ENCODE data around the gene WNT2B.

WNT2B gene

DNA sequence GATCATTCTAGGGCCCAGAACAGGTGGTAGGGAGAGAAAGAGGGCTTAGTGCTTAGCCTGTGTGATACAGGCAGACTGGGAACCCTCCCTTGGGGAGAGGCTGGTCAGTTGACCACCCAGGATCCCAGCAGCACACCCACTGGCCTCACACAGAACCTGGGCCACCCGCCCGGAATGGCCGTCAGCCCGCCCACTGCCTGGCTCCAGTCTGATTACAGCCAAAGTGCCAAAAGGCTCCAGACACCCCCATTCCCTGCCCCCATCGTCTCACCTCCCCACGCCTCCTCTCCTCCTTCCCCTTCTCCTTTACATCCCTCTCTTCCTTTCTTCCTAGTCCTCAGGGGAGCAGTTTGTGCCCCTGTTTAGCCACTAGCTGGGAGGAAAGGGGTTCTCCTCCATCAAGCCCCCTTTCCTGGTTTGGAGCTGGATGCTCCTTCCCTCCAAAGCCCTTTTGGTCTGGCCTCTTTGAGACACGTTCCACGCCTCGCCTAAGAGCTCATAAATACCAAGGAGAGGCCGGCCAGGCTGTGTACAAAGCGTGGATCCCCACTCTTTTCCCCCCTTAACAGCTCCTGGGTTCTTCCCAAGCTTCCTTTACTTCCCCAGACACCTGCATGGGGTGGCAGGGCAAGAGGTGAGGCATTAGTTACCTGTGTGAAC lies 4.6 kb upstream of the WNT2B start:
- no peak for FAIRE-seq
- no peak for DNase-seq (ENCODE audit: insufficient read length, low spot score)

DNA sequence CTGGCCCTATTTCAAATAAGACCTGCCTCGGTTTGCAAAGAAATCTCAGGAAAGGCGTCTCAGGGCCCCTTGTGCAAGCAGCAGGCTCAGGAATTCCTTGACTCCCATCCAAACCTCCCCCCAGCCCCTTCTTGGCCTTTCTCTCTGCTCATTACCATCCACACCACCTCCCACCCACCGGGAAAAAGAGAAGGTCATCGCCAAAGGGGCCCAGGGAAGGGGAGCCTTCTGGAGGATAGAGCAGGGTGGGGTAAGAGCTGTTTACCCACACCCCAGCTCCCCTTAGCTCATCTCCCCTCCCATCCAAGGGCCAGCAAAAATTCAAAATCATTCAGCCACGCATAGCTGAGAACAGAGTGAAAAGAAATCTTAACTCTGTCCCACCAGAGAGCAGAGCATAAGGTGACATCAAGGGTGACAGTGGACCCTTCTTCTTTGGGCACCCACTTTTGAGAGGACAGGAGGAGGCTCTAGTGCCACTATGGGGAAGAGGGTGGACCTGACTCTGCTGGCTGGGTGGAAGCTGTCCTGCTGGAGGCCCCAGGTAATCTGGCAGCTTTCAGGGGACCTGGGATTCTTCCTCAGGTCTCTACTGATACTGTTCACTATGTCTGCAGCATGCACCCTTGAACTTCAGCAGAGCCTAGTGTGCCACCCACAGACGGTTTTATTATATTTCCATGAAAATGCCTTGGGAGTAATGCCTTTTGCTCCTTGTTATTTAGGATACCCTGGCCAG lies 3.9 kb upstream of the WNT2B start:
- DNase-seq (ENCODE audit: insufficient read length, low spot score) (no peak), FAIRE-seq (no peak)

DNA sequence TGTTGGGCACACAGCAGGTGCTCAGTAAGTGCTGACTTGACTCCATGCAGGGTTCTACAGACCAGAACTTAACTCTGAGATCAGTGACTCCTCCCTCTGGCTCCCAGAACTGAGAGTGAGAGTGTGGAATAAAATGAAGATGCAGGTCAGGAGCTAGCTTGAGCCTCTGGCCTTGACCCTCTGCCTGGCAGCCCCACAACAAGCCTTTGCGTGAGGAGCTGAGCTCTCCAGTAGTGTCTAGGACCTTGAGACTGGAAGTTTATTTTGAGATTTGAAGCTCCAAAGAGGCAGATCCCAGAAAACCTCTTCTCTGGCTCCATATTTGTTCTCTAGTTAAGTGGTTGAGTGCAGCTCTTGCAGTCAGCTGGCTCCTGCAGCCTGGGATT lies 3.4 kb upstream of the WNT2B start:
- DNase-seq (ENCODE audit: insufficient read length, low spot score) (no peak), FAIRE-seq (no peak)

DNA sequence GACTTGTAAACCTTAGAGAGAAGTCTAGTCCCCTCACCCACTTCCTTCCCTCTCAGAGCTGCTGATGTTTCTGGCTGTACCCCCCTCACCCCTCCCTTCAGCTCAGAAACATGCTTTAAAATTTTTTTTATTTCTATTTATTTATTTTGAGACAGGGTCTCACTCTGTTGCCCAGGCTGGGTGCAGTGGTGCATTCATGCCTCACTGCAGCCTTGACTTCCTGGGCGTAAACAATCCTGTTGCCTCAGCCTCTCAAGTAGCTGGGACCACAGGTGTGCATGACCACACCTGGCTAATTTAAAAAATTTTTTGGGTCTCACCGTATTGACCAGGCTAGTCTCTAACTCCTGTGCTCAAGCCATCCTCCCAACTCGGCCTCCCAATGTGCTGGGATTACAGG lies 2.9 kb upstream of the WNT2B start:
- FAIRE-seq (no peak), DNase-seq (ENCODE audit: insufficient read length, low spot score) (no peak)

DNA sequence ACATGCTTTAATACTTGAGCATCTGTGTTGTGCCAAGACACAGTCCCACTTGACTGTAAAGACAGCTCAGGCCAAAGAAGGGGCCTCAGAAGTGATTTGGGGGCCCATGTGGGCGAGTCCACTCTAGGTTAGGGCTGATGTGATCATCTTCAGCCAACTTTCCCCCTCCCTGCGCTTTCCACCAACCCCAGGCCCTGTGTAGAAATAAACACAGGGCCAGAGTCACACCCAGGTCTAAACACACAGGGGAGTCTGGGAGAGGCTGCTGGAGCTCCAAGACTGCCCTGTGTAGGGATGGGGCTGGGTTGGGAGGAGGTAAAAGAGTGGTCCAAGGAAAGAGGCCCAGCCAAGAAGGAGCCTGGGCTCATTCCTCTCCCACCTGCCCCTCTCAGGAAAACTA lies 2.5 kb upstream of the WNT2B start:
- no peak for DNase-seq (ENCODE audit: insufficient read length, low spot score)
- no peak for FAIRE-seq

DNA sequence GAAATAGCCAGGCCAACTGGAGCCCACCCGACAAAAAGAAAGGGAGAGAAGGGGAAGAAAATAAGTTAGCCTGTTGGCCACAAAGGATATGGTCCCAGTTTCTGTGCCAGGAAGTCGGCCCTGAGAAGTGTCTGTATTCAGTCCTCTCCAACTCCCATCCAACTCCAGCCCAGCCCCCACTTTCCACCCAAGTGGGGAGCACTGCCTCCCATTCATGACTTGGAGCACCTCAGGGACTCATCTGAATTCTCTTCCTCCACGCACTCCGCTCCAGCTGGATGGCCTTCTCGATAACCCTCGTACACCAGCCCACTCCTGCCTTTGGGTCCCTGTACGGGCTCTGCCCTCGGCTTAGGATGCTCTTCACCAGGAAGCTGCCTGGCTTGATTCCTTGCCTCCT lies 2.0 kb upstream of the WNT2B start:
- DNase-seq (ENCODE audit: insufficient read length, low spot score) (no peak), FAIRE-seq (no peak)

DNA sequence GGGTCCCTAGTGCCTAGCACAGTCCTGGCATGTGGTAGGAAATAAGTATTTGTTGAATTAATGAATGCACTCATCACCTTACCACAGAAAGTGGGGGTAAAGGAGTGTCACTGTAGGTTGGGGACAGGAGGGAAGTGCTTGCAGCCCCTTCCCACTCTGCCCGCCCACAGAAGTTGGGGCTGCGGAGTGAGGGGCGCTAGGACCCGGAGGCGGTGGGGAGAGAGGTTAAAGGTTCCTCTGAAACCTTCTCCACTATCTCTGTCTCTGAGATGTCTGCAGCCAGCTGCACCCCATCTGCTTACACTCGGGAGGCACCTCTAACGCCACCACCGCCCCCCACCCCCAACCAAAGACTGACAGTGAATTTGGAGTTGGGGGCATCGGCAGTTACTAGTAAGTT lies 1.4 kb upstream of the WNT2B start:
- DNase-seq (ENCODE audit: insufficient read length, low spot score): no peak
- no peak for FAIRE-seq

DNA sequence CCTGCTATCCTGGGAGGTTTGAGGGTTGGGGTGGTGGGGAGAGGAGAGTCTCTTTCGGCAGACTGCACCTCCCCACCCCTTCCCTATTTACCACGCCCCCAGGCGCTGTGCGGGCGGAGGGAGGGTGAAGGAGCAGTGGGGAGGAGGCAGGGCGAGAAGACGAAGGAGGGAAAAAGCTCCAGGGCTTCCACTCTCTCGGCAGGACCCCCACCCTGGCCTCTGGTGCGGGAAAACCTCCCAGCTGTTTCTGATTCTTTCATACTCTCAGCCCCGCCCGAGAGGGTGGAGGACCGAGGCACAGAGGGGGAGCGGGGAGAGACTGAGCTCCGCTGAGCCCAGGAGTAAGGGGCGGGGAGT lies 866 bp upstream of the WNT2B start:
- DNase-seq (ENCODE audit: insufficient read length, low spot score): no peak
- FAIRE-seq: no peak

DNA sequence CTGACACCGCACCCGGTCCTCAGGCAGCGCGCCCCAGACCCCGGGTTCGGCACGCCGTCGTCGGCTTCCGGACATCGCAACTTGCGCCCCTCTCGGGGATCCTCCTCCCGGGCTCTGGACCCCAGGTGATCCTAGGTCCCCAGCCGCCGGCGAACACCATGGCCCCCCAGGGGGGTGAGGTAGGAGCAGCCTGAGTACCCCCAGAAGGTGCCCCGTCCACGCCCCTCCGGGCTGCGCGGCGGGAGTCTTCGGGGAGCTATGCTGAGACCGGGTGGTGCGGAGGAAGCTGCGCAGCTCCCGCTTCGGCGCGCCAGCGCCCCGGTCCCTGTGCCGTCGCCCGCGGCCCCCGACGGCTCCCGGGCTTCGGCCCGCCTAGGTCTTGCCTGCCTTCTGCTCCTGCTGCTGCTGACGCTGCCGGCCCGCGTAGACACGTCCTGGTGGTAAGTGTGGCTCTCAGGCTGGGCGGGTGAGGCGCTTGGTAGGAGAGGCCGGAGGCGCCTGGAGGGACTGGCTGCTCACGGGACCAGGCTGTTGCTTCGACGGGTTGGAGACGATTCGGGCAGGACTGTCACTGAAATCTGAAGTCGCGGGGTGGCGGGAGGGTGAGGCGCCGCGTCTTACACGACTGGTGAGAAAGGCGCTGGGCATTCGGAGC lies 367 bp downstream of the WNT2B start:
- no peak for DNase-seq (ENCODE audit: insufficient read length, low spot score)
- FAIRE-seq: no peak

DNA sequence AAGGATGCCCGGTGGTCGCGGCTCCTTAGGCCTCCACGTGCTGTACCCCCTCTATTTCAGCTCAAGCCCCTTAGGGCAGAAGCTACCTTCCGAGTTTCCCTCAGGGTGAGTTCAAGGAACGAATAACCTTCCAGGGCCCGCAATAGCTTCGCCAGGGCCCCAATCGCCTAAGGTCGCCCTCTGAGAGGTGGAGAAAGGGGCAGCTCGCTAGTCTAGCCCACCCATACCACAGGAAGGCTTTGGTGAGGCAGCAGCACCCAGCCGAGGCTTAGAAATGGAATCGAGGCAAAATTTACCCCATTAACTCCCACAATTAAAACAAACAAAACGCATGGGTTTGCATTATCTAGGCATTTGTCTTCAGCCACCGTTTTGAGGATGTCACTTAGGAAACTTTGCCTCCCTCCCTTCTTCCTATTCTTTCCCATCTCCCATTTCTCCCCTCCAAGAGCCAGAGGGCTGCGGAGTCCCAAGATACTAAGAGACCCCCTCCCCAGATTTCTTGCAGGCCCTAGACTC lies 954 bp downstream of the WNT2B start:
- DNase-seq (ENCODE audit: insufficient read length, low spot score): no peak

DNA sequence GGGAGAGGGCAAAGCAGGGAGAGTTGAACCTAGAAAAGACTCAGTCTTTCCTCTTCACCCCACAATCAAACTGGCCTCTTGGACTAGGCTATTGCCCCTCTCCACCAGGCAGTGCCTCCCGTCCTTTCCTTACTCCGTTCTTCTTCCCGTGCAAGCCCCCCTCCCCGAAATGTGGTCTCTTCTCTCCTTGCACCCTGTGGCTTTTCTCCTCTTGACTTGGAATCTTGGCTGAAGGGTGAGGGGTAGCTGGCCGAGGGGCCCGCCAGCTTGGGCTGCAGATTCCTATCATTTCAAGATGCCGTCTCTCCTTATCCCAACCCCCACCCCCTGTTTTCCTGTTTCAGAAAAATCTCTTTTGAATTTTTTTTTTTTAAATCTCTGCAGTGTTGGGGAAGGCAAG lies 1.6 kb downstream of the WNT2B start:
- FAIRE-seq: no peak
- DNase-seq (ENCODE audit: insufficient read length, low spot score): no peak

More for the DNA sequence above, 954 bp downstream of the WNT2B start:
- no peak for FAIRE-seq

DNA sequence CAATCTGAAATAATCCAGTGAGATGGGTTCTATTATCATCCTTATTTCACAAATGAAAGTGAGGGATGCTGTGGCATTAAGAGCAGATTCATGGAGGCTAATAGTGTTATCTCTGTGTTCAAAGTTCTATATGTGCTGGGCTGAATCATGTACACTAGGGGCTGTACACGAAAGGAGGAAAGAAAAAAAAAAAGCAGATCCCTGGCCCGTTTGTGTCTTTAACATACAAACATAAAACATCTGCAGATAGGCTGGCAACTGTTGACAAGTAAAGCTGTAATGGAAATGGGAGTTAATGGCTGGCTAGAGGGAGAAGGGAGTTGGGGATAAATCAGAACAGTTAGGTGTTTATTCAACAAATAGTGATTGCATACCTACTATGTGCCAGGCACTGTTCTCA lies 3.1 kb downstream of the WNT2B start:
- DNase-seq (ENCODE audit: insufficient read length, low spot score) (no peak), FAIRE-seq (no peak)

DNA sequence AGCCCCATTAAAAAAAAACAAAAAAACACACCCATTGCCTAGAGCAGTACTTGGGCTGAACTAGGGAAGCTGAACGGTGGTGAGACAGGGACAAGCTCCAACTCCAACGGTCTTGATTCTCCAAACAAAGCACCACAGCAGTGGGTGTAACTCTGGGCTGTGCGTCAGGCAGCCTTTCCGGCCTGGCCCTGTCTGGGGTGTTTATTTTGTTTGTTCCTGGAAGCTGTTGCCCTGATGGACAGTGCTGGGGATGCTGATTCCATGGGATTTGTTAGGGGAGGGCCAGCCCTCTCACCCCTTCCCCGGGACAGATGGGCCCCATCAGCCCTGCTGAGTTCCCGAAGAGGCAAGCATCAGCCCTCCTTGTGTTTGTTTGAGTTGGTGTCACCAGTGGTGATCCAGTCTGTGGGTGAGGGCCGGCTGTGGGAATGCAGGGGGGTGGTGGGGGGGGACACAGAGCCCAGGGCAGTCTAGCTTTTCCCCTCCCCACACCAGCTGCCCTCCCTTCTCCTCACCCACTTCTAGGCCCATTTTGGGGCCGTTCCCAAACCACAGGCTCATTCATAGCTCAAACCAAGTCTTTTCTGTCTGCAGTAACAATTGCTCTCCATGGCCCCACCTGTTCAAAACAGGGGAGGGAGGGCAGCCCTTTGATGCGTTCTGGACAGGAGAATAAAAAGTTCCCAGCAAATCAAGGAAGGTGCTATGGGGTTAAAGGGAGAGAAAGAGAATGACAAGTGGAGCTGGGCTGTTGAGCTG lies 4.5 kb downstream of the WNT2B start:
- no peak for FAIRE-seq
- DNase-seq (ENCODE audit: insufficient read length, low spot score): no peak

DNA sequence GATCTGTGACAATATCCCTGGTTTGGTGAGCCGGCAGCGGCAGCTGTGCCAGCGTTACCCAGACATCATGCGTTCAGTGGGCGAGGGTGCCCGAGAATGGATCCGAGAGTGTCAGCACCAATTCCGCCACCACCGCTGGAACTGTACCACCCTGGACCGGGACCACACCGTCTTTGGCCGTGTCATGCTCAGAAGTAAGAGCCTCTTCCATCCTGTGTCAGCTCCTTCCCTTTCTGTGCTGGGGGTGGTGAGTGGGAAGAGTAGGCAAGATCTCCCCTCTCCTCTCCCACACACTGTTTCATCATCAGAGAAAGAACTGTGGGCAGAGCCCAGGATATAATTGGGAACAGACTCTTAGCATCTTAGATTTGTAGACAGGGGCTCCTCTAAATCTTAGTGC lies 6.1 kb downstream of the WNT2B start:
- FAIRE-seq: no peak
- no peak for DNase-seq (ENCODE audit: insufficient read length, low spot score)

DNA sequence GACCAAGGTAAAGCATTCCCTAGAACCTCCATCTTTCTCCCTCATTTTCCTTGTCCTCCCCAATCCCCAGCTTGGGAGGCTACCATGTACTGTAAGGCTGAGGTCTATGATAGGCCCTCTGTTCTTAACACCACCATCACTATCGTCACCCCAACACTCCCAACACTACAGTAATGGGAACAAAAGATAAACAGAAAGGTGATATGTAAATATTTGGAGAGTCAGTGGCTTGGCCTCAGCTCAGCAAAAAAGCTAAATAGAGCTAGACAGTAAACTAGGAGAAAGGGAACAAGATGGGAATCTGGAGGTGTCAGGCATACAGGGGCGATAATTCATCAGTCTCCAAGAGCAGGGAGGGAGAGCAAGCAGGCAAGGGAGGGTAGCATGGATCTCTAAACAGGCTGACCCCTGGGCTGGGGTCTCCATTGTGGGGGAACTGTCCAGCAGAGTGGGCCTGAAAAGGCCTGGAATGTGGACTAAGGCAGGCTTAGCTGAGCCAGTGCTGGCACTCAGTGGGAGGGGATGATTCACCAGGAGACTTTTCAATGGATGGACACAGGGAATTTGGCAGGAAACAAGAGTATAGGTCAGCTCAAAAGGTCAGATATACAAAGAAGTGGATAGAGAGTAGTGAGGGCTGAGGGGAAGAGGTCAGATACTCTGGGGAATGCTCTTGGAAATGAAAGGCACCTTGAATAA lies 6.7 kb downstream of the WNT2B start:
- no peak for FAIRE-seq

DNA sequence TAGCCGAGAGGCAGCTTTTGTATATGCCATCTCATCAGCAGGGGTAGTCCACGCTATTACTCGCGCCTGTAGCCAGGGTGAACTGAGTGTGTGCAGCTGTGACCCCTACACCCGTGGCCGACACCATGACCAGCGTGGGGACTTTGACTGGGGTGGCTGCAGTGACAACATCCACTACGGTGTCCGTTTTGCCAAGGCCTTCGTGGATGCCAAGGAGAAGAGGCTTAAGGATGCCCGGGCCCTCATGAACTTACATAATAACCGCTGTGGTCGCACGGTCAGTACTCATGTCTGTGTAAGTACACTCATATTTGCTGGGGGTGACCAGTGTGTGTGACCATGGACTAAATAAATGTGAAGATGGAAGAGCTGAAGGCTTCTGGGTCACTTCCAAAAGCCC lies 7.4 kb downstream of the WNT2B start:
- no peak for DNase-seq (ENCODE audit: insufficient read length, low spot score)
- no peak for FAIRE-seq

More for the DNA sequence above, 6.7 kb downstream of the WNT2B start:
- no peak for DNase-seq (ENCODE audit: insufficient read length, low spot score)

DNA sequence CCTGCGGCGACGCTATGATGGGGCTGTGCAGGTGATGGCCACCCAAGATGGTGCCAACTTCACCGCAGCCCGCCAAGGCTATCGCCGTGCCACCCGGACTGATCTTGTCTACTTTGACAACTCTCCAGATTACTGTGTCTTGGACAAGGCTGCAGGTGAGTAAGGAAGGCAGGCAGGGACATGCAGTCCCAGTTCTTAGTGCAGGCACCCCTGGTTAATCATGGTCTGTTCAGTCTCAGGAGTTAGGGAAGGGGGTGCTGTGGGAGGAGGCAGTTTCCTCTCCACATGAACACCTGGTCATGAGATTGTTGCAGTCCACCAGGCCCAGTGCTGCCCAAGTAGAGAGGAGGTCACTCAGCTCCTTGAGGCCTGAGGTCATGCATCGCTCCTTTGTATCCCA lies 8.5 kb downstream of the WNT2B start:
- DNase-seq (ENCODE audit: insufficient read length, low spot score): no peak
- no peak for FAIRE-seq

DNA sequence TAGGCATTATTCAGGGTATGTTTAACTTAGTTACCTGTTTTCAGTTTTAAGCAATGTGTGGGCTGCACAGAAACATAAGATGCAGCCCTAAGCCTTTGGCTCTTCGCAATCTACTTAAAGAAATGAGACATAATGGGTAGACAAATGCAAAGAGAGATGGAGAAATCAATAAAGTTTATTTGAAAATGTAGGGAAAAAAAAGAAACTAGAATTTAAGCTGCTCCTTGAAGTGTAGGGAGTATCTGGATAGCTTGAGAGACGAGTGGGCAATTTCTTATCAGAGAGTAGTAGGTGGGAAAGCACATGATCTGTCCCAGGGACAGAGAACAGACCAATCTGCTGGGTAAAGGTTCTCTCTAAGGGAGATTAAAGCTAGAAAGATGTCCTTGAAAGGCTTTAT lies 8.9 kb downstream of the WNT2B start:
- DNase-seq (ENCODE audit: insufficient read length, low spot score) (no peak), FAIRE-seq (no peak)

DNA sequence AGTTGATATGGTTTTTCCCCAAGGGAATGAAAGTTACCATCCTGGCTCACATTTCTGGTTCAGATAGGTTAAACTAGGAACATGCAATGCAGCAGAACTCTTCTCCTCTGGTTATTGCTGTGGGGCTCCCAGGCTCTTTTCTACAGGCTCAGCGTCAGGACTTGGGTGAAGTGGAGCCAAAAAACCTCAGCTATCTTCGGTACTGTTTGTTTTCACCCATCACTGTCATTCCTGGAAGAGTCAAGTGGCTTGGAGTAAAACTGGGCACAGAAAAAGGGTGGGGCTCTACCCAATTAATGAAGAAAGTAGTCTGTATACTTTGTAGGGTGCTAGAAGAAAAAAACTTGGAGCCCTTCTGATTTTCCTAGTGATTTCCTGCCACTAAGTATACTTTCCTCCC lies 9.4 kb downstream of the WNT2B start:
- FAIRE-seq (no peak), DNase-seq (ENCODE audit: insufficient read length, low spot score) (no peak)

DNA sequence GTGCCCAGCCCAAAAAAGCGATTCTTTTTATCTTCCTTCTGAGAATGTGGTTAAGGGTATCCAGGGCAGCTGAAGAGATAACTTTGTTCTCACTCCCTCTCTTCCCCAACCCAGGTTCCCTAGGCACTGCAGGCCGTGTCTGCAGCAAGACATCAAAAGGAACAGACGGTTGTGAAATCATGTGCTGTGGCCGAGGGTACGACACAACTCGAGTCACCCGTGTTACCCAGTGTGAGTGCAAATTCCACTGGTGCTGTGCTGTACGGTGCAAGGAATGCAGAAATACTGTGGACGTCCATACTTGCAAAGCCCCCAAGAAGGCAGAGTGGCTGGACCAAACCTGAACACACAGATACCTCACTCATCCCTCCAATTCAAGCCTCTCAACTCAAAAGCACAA lies 11.4 kb downstream of the WNT2B start:
- DNase-seq (ENCODE audit: insufficient read length, low spot score): no peak
- FAIRE-seq: no peak

DNA sequence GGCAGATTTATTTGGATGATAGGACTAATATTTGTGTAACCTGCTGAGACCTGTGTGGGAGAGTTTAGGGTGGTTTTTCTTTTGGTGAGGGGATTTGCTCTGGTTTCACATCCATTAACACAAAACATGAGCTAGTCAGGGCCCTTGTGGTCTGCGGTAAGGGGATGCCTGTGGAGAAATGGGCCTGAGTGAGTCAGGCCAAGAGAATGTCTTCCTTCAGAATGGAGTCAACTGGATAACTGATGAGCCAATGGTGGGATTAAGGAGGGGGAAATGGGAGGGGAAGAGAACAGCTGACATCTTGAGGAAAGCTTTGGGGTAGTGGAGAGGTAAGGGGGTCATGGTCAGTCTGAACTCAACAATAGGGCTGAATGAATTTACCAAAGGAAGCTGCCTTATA lies 13.9 kb downstream of the WNT2B start:
- DNase-seq (ENCODE audit: insufficient read length, low spot score) (no peak), FAIRE-seq (no peak)

Data from GM19239 (cell line).